K562 (cell line): ENCODE data around the gene ABHD16A. TPM values are rescaled to one million over a fixed set of nuclear protein-coding genes. Genes with fewer than 3 reads are reported as not detected.

Experiments
- CREM ChIP-seq: IDR thresholded peaks from 2 replicates; pipeline ENCODE4 v1.6.1; 2014; ENCODE audit warnings: antibody characterized with exemption, low read depth
- DMBX1 ChIP-seq: fragments of 250-450 bp; sonication (Bioruptor Pico); IDR thresholded peaks from 2 replicates; pipeline ENCODE4 v1.8.0; 2022; ENCODE audit warnings: inconsistent platforms, mild to moderate bottlenecking, moderate library complexity, borderline replicate concordance
- FOSL1 ChIP-seq: fragments of 200-800 bp; sonication (Bioruptor generic); conservative IDR thresholded peaks from 2 replicates; pipeline ENCODE4 v1.6.1; 2016; ENCODE audit warnings: missing genetic modification characterization, missing compliant biosample characterization
- FOXA3 ChIP-seq, 2 experiments: fragments of 450-650 bp in 1 of 2; sonication (generic) in 1 of 2; formaldehyde crosslinking; IDR thresholded peaks in 1 of 2; conservative IDR thresholded peaks in 1 of 2; 2 replicates each; pipeline versions ENCODE4 v1.4.0 to v1.8.0; 2020 to 2022; ENCODE audit warnings: mild to moderate bottlenecking in 2 of 2, missing genetic modification reagents in 1 of 2
- LCOR ChIP-seq: sonication (generic); formaldehyde crosslinking; IDR thresholded peaks from 2 replicates; pipeline ENCODE4 v1.8.0; 2022; ENCODE audit warnings: mild to moderate bottlenecking, missing genetic modification reagents
- MCM3 ChIP-seq: fragments of 450-650 bp; IDR thresholded peaks from 2 replicates; pipeline ENCODE4 v1.6.1; 2016
- SETDB1 ChIP-seq: IDR thresholded peaks from one replicate; pipeline ENCODE4 v1.6.1; 2012; ENCODE audit warnings: low read length, control low read depth, inconsistent platforms
- ZNF184 ChIP-seq: sonication (generic); formaldehyde crosslinking; IDR thresholded peaks from 2 replicates; pipeline ENCODE4 v1.5.0; 2020; ENCODE audit warnings: missing genetic modification reagents
- ZNF324 ChIP-seq: fragments of 250-450 bp; sonication (Bioruptor Pico); IDR thresholded peaks from 2 replicates; pipeline ENCODE4 v1.4.0; 2020; ENCODE audit warnings: mild to moderate bottlenecking
- ZNF445 ChIP-seq: fragments of 250-450 bp; sonication (Bioruptor Pico); IDR thresholded peaks from 2 replicates; pipeline ENCODE4 v1.4.0; 2020; ENCODE audit warnings: low read depth, mild to moderate bottlenecking, moderate library complexity
- ZNF644 ChIP-seq: fragments of 200-800 bp; sonication (Bioruptor generic); IDR thresholded peaks from 2 replicates; pipeline ENCODE4 v1.6.1; 2016; ENCODE audit warnings: low read depth, missing genetic modification characterization, missing compliant biosample characterization
- ZNF778 ChIP-seq: fragments of 450-650 bp; formaldehyde crosslinking; IDR thresholded peaks from 2 replicates; pipeline ENCODE4 v1.4.0; 2020; ENCODE audit warnings: mild to moderate bottlenecking, moderate library complexity
- polyA plus RNA-seq, 8 experiments: library from polyadenylated mRNA; depleted of rRNA in 4 of 8; stranded (reverse) in 5 of 8; unstranded in 3 of 8; fragments of >200 nt; fragmentation: Nextera tagmentation in 2 of 8; fragmentation: Illumina TruSeq in 1 of 8; extraction: Ambion mirVana in 2 of 8; extraction: Trizol in 1 of 8; gene quantifications; 2 replicates each; pipeline versions ENCODE4 v1.2.1 to v1.2.3, GENCODE V29; 2011 to 2014; ENCODE audit warnings: inconsistent platforms in 1 of 8, missing spikeins in 1 of 8
- total RNA-seq, 7 experiments: library from RNA; depleted of rRNA in 6 of 7; stranded (reverse); fragments of >200 nt in 6 of 7; fragmentation: Illumina TruSeq in 2 of 7; extraction: Trizol in 2 of 7; gene quantifications; 2 replicates each; pipeline versions ENCODE4 v1.2.1 to v1.2.3, GENCODE V29; 2011 to 2021; ENCODE audit warnings: low replicate concordance in 1 of 7
- TF ChIP-seq, protein P1 (sequence below): IDR thresholded peaks from 2 replicates; pipeline ENCODE4 v1.6.1; 2011; ENCODE audit not compliant: insufficient read length; ENCODE audit errors: extremely low read depth
- TF ChIP-seq, protein P2 (sequence below), 2 experiments: fragments of 450-650 bp in 1 of 2; sonication (generic) in 1 of 2; formaldehyde crosslinking in 1 of 2; IDR thresholded peaks; 2 replicates each; pipeline versions ENCODE4 v1.7.1 to v1.9.0; 2016 to 2022; ENCODE audit warnings: inconsistent platforms in 1 of 2, mild to moderate bottlenecking in 1 of 2, missing genetic modification reagents in 1 of 2
- TF ChIP-seq, protein P3 (sequence below): fragments of 250-450 bp; sonication (Bioruptor Pico); IDR thresholded peaks from 2 replicates; pipeline ENCODE4 v1.4.0; 2020

ABHD16A gene
- total and polyA plus RNA-seq, 9 of the 15 experiments (the other 6 are each of a cell fraction or from before 2014, with no cell fraction given), result 25.8 to 120 (median 81.6) TPM

GRCh38 chr6:31676904-31677303 is 26.2 kb downstream of the ABHD16A start (continued):
- TF ChIP-seq, protein P1, sequence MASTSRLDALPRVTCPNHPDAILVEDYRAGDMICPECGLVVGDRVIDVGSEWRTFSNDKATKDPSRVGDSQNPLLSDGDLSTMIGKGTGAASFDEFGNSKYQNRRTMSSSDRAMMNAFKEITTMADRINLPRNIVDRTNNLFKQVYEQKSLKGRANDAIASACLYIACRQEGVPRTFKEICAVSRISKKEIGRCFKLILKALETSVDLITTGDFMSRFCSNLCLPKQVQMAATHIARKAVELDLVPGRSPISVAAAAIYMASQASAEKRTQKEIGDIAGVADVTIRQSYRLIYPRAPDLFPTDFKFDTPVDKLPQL, result no peak
- TF ChIP-seq DMBX1 (peak; percentile 65; the same call in 1 of the 2 replicates), MCM3 (0 out of 2 replicates have a peak, but pooled peaks have one; percentile 17), SETDB1 (no peak), LCOR (CRISPR knock-in tag) (no peak; the same call in 1 of the 2 replicates), FOSL1 (peak; percentile 63; the same call in 1 of the 2 replicates), CREM (peak; percentile 94), ZNF184 (CRISPR knock-in tag) (no peak), FOXA3 (CRISPR knock-in tag; conservative IDR thresholded peaks at IDR 0.05 in 1 of 2, IDR thresholded peaks at IDR 0.05 in 1 of 2) (peak in 1 of 2 experiments; percentile 37; a peak in 1 of 4 replicates), ZNF324 (CRISPR knock-in tag) (no peak), ZNF644 (tag) (no peak), ZNF778 (CRISPR knock-in tag) (no peak), ZNF445 (CRISPR knock-in tag) (0 out of 2 replicates have a peak, but pooled peaks have one; percentile 37)
- TF ChIP-seq, protein P2, sequence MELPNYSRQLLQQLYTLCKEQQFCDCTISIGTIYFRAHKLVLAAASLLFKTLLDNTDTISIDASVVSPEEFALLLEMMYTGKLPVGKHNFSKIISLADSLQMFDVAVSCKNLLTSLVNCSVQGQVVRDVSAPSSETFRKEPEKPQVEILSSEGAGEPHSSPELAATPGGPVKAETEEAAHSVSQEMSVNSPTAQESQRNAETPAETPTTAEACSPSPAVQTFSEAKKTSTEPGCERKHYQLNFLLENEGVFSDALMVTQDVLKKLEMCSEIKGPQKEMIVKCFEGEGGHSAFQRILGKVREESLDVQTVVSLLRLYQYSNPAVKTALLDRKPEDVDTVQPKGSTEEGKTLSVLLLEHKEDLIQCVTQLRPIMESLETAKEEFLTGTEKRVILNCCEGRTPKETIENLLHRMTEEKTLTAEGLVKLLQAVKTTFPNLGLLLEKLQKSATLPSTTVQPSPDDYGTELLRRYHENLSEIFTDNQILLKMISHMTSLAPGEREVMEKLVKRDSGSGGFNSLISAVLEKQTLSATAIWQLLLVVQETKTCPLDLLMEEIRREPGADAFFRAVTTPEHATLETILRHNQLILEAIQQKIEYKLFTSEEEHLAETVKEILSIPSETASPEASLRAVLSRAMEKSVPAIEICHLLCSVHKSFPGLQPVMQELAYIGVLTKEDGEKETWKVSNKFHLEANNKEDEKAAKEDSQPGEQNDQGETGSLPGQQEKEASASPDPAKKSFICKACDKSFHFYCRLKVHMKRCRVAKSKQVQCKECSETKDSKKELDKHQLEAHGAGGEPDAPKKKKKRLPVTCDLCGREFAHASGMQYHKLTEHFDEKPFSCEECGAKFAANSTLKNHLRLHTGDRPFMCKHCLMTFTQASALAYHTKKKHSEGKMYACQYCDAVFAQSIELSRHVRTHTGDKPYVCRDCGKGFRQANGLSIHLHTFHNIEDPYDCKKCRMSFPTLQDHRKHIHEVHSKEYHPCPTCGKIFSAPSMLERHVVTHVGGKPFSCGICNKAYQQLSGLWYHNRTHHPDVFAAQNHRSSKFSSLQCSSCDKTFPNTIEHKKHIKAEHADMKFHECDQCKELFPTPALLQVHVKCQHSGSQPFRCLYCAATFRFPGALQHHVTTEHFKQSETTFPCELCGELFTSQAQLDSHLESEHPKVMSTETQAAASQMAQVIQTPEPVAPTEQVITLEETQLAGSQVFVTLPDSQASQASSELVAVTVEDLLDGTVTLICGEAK (IDR thresholded peaks at IDR 0.05), result peak; percentile 50; the same call in 1 of the 2 replicates
- TF ChIP-seq, protein P2 (CRISPR knock-in tag; IDR thresholded peaks at IDR 0.05), result no peak
- TF ChIP-seq, protein P3, sequence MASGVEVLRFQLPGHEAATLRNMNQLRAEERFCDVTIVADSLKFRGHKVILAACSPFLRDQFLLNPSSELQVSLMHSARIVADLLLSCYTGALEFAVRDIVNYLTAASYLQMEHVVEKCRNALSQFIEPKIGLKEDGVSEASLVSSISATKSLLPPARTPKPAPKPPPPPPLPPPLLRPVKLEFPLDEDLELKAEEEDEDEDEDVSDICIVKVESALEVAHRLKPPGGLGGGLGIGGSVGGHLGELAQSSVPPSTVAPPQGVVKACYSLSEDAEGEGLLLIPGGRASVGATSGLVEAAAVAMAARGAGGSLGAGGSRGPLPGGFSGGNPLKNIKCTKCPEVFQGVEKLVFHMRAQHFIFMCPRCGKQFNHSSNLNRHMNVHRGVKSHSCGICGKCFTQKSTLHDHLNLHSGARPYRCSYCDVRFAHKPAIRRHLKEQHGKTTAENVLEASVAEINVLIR, result peak; percentile 63; the same call in 1 of the 2 replicates
